Tibial nerve (tissue), 4 donors: ENCODE data around the gene MAN1A2.

ENCODE experiments used
- EP300 ChIP-seq, 2 donors: sonication (generic); formaldehyde crosslinking; IDR thresholded peaks; one replicate each; pipeline ENCODE4 v1.6.1; 2017; ENCODE audit warnings: antibody characterized with exemption in 2 of 2, mild to moderate bottlenecking in 1 of 2
- POLR2A ChIP-seq, 2 donors: fragments of 450-650 bp; IDR thresholded peaks; one replicate each; pipeline ENCODE4 v1.6.1; 2017; ENCODE audit warnings: antibody characterized with exemption in 2 of 2, mild to moderate bottlenecking in 2 of 2, moderate library complexity in 2 of 2
- TF ChIP-seq, protein P1 (sequence below), 5 experiments: fragments of 200-600 bp in 3 of 5; fragments of 450-650 bp in 2 of 5; sonication (generic) in 3 of 5; IDR thresholded peaks; one replicate each; pipeline ENCODE4 v1.5.1; 2016 to 2019; ENCODE audit warnings: antibody characterized with exemption in 5 of 5, mild to moderate bottlenecking in 3 of 5, moderate library complexity in 2 of 5

DNA sequence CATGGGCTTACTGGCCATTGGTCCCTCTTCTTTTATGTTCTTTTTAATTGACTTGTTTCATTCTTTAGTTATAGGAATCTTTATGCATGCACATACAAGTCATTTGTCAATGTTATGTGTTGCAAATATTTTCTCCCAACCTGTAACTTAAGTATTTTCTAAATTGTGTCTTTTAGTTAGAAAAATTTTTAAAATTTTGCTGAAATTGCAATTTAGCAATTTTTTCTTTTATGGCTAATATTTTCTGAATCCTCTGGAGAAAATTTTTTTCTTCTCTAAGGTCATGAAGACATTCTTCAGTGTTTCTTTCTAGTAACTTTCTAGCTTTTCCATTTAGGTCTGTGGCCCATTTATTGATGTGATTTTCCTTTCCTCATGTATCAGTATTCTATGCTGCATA, 189.7 kb downstream of the MAN1A2 start:
- TF ChIP-seq POLR2A (IDR thresholded peaks at IDR 0.05) (no peak), EP300 (IDR thresholded peaks at IDR 0.05) (no peak)
- TF ChIP-seq, protein P1, sequence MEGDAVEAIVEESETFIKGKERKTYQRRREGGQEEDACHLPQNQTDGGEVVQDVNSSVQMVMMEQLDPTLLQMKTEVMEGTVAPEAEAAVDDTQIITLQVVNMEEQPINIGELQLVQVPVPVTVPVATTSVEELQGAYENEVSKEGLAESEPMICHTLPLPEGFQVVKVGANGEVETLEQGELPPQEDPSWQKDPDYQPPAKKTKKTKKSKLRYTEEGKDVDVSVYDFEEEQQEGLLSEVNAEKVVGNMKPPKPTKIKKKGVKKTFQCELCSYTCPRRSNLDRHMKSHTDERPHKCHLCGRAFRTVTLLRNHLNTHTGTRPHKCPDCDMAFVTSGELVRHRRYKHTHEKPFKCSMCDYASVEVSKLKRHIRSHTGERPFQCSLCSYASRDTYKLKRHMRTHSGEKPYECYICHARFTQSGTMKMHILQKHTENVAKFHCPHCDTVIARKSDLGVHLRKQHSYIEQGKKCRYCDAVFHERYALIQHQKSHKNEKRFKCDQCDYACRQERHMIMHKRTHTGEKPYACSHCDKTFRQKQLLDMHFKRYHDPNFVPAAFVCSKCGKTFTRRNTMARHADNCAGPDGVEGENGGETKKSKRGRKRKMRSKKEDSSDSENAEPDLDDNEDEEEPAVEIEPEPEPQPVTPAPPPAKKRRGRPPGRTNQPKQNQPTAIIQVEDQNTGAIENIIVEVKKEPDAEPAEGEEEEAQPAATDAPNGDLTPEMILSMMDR (IDR thresholded peaks at IDR 0.05): no peak
